HepG2 (cell line): ENCODE data around the gene ZNHIT6. TPM values are rescaled to one million over a fixed set of nuclear protein-coding genes. Genes with fewer than 3 reads are reported as not detected.

Experiments used
- ATM ChIP-seq: fragments of 450-650 bp; IDR thresholded peaks from 2 replicates; pipeline ENCODE4 v1.7.1; 2017; ENCODE audit warnings: mild to moderate bottlenecking, borderline replicate concordance
- CHD2 ChIP-seq: IDR thresholded peaks from 2 replicates; pipeline ENCODE4 v1.6.1; 2011; ENCODE audit warnings: low read depth, low read length, improper control_type of control experiment
- ESRRA ChIP-seq: sonication (generic); formaldehyde crosslinking; IDR thresholded peaks from 2 replicates; pipeline ENCODE4 v1.5.1; 2020; ENCODE audit warnings: mild to moderate bottlenecking, low read depth, missing genetic modification reagents
- FOXA3 ChIP-seq: IDR thresholded peaks from 2 replicates; pipeline ENCODE4 v1.6.1; 2016; ENCODE audit warnings: missing genetic modification reagents, missing compliant biosample characterization
- FOXM1 ChIP-seq: sonication (generic); formaldehyde crosslinking; IDR thresholded peaks from 2 replicates; pipeline ENCODE4 v1.5.0; 2020; ENCODE audit warnings: missing genetic modification reagents
- GABPA ChIP-seq, 2 experiments: IDR thresholded peaks; 2 replicates each; pipeline ENCODE4 v1.6.1; 2011 to 2016; ENCODE audit warnings: low read depth in 2 of 2, low read length in 1 of 2, missing biosample characterization in 1 of 2, missing genetic modification characterization in 1 of 2
- MXI1 ChIP-seq: IDR thresholded peaks from 3 replicates; pipeline ENCODE4 v1.6.1; 2012; ENCODE audit warnings: low read depth, low read length, inconsistent platforms, borderline replicate concordance
- PCBP2 ChIP-seq: fragments of 200-400 bp; formaldehyde crosslinking; optimal IDR thresholded peaks from 2 replicates; pipeline ENCODE3; 2018; ENCODE audit warnings: low read length, low read depth; ENCODE audit not compliant: poor library complexity, severe bottlenecking
- RAD21 ChIP-seq: fragments of 450-650 bp; formaldehyde crosslinking; IDR thresholded peaks from 2 replicates; pipeline ENCODE4 v1.5.0; 2020; ENCODE audit warnings: mild to moderate bottlenecking
- RAD51 ChIP-seq: fragments of 450-650 bp; IDR thresholded peaks from 2 replicates; pipeline ENCODE4 v1.6.1; 2016; ENCODE audit warnings: borderline replicate concordance
- REPIN1 ChIP-seq: sonication (generic); formaldehyde crosslinking; IDR thresholded peaks from 2 replicates; pipeline ENCODE4 v1.8.0; 2022; ENCODE audit warnings: missing genetic modification reagents, low read depth, mild to moderate bottlenecking, borderline replicate concordance
- SSRP1 ChIP-seq: IDR thresholded peaks from 2 replicates; pipeline ENCODE4 v1.6.1; 2016; ENCODE audit warnings: control low read depth
- TCF12 ChIP-seq, 2 experiments: fragments of 450-650 bp in 1 of 2; sonication (generic) in 1 of 2; formaldehyde crosslinking in 1 of 2; IDR thresholded peaks; 2 replicates each; pipeline versions ENCODE4 v1.6.1 to v1.8.0; 2017 to 2022; ENCODE audit warnings: antibody characterized with exemption in 1 of 2, mild to moderate bottlenecking in 1 of 2, missing genetic modification reagents in 1 of 2, moderate library complexity in 1 of 2
- ZNF263 ChIP-seq: sonication (generic); formaldehyde crosslinking; IDR thresholded peaks from 2 replicates; pipeline ENCODE4 v1.4.0; 2020; ENCODE audit warnings: missing genetic modification reagents
- ZNF335 ChIP-seq: sonication (generic); formaldehyde crosslinking; IDR thresholded peaks from 2 replicates; pipeline ENCODE4 v1.4.0; 2020; ENCODE audit warnings: missing genetic modification reagents
- ZNF44 ChIP-seq: sonication (generic); formaldehyde crosslinking; IDR thresholded peaks from 2 replicates; pipeline ENCODE4 v1.5.1; 2020; ENCODE audit warnings: mild to moderate bottlenecking, missing genetic modification reagents
- ZNF468 ChIP-seq: sonication (generic); formaldehyde crosslinking; IDR thresholded peaks from 2 replicates; pipeline ENCODE4 v1.8.0; 2022; ENCODE audit warnings: mild to moderate bottlenecking, moderate library complexity, missing genetic modification reagents
- ZNF484 ChIP-seq: sonication (generic); formaldehyde crosslinking; IDR thresholded peaks from 2 replicates; pipeline ENCODE4 v1.5.1; 2020; ENCODE audit warnings: mild to moderate bottlenecking, low read depth, missing genetic modification reagents, borderline replicate concordance
- ZNF564 ChIP-seq: sonication (generic); formaldehyde crosslinking; IDR thresholded peaks from 2 replicates; pipeline ENCODE4 v1.8.1; 2023; ENCODE audit warnings: mild to moderate bottlenecking, missing genetic modification reagents
- ZNF577 ChIP-seq: sonication (generic); formaldehyde crosslinking; IDR thresholded peaks from 2 replicates; pipeline ENCODE4 v1.4.0; 2020; ENCODE audit warnings: mild to moderate bottlenecking, low read depth, missing genetic modification reagents, borderline replicate concordance
- ZNF790 ChIP-seq: sonication (generic); formaldehyde crosslinking; IDR thresholded peaks from 2 replicates; pipeline ENCODE4 v1.8.0; 2022; ENCODE audit warnings: missing genetic modification reagents, mild to moderate bottlenecking, borderline replicate concordance
- polyA plus RNA-seq, 8 experiments: library from polyadenylated mRNA; depleted of rRNA in 3 of 8; stranded (reverse) in 7 of 8; unstranded in 1 of 8; fragments of >200 nt; fragmentation: Illumina TruSeq in 4 of 8; extraction: Trizol in 4 of 8; gene quantifications; 2 replicates each; pipeline versions ENCODE4 v1.2.1 to v1.2.3, GENCODE V29; 2011 to 2016; ENCODE audit warnings: low read depth in 4 of 8, missing spikeins in 1 of 8, mixed read lengths in 1 of 8; ENCODE audit not compliant: insufficient read depth in 1 of 8
- total RNA-seq, 5 experiments: library from RNA; depleted of rRNA; stranded (reverse); fragments of >200 nt; fragmentation: Illumina TruSeq; extraction: Trizol; gene quantifications; 2 replicates each; pipeline ENCODE4 v1.2.3, GENCODE V29; 2016; ENCODE audit warnings: low read depth in 1 of 5
- TF ChIP-seq, protein P1 (sequence below): sonication (generic); formaldehyde crosslinking; IDR thresholded peaks from 2 replicates; pipeline ENCODE4 v1.4.0; 2020; ENCODE audit warnings: missing genetic modification reagents, borderline replicate concordance
- TF ChIP-seq, protein P2 (sequence below): IDR thresholded peaks from 2 replicates; pipeline ENCODE4 v1.6.1; 2016; ENCODE audit warnings: low read depth, borderline replicate concordance
- TF ChIP-seq, protein P3 (sequence below): IDR thresholded peaks from 2 replicates; pipeline ENCODE4 v1.6.1; 2016; ENCODE audit warnings: low read depth
- TF ChIP-seq, protein P4 (sequence below): sonication (generic); formaldehyde crosslinking; IDR thresholded peaks from 2 replicates; pipeline ENCODE4 v1.8.0; 2023; ENCODE audit warnings: mild to moderate bottlenecking, missing genetic modification reagents

Gene ZNHIT6
- total and polyA plus RNA-seq, 2 of the 13 experiments (the other 11 are each of a cell fraction or from before 2014, with no cell fraction given): 6.0 to 15.2 TPM

DNA sequence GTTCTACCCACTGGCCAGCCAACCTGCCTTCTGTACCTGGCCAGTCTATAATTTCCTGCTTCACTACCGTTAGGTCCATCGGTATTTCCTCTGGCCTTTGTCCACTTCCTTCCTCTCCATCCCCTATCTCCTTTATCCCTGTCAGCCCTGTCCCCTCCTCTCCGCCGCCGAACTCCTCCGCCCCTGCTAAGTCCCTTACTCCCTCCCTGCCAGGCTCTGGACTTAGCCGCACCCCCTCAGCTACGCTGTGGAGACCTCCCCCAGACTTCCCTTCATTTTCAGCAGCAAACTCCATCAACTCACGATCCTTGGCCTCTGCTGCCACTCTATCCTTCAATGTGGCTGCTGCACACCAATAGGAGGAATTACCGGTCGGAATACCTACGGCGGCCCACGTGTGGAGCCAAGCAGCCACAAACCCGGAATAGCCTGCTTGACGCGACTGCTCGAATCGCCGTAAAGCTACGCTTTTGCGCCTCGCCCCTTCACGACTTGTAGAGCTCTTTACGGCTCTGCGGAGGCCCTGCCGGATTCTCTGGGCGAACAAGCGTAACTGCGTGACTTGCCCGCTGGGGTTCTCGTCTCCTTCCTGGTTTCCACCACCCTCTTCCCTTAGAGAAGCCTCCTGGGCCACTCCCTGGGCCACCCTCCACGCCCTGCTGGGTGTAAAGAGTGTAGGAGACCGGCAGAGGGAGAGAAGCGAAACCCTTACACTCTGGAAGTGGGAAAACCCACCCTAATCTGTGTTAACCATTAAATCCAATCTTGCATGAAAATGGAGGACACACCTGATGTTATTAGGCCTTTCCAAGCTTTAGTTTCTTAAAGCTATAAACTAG, at the start of gene ZNHIT6 (continued):
- TF ChIP-seq, protein P1, sequence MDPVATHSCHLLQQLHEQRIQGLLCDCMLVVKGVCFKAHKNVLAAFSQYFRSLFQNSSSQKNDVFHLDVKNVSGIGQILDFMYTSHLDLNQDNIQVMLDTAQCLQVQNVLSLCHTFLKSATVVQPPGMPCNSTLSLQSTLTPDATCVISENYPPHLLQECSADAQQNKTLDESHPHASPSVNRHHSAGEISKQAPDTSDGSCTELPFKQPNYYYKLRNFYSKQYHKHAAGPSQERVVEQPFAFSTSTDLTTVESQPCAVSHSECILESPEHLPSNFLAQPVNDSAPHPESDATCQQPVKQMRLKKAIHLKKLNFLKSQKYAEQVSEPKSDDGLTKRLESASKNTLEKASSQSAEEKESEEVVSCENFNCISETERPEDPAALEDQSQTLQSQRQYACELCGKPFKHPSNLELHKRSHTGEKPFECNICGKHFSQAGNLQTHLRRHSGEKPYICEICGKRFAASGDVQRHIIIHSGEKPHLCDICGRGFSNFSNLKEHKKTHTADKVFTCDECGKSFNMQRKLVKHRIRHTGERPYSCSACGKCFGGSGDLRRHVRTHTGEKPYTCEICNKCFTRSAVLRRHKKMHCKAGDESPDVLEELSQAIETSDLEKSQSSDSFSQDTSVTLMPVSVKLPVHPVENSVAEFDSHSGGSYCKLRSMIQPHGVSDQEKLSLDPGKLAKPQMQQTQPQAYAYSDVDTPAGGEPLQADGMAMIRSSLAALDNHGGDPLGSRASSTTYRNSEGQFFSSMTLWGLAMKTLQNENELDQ (CRISPR knock-in tag): no peak
- TF ChIP-seq RAD21 (CRISPR knock-in tag) (0 out of 2 replicates have a peak, but pooled peaks have one; percentile 51), PCBP2 (no peak), GABPA (IDR thresholded peaks at IDR 0.05; ENCODE audit: low read depth, low read length) (no peak; the same call in none of the 2 replicates), GABPA (CRISPR knock-in tag; IDR thresholded peaks at IDR 0.05; ENCODE audit: low read depth) (peak; percentile 81), ZNF263 (CRISPR knock-in tag) (peak; percentile 46; the same call in 1 of the 2 replicates), SSRP1 (CRISPR knock-in tag) (peak; percentile 39; the same call in 1 of the 2 replicates), ESRRA (CRISPR knock-in tag) (0 out of 2 replicates have a peak, but pooled peaks have one; percentile 32), ZNF335 (CRISPR knock-in tag) (peak; percentile 77), FOXA3 (peak; percentile 72), RAD51 (no peak), TCF12 (IDR thresholded peaks at IDR 0.05) (no peak), TCF12 (CRISPR knock-in tag; IDR thresholded peaks at IDR 0.05) (no peak), ZNF484 (no peak), REPIN1 (peak; percentile 79; the same call in 1 of the 2 replicates), ZNF577 (CRISPR knock-in tag) (no peak), MXI1 (peak; percentile 95), ZNF564 (CRISPR knock-in tag) (no peak), ATM (no peak), ZNF44 (CRISPR knock-in tag) (peak; percentile 51; the same call in 1 of the 2 replicates), FOXM1 (CRISPR knock-in tag) (no peak), ZNF790 (CRISPR knock-in tag) (no peak), CHD2 (no peak), ZNF468 (CRISPR knock-in tag) (no peak)
- TF ChIP-seq, protein P2, sequence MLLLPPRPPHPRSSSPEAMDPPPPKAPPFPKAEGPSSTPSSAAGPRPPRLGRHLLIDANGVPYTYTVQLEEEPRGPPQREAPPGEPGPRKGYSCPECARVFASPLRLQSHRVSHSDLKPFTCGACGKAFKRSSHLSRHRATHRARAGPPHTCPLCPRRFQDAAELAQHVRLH: peak; percentile 86; the same call in 1 of the 2 replicates
- TF ChIP-seq, protein P3, sequence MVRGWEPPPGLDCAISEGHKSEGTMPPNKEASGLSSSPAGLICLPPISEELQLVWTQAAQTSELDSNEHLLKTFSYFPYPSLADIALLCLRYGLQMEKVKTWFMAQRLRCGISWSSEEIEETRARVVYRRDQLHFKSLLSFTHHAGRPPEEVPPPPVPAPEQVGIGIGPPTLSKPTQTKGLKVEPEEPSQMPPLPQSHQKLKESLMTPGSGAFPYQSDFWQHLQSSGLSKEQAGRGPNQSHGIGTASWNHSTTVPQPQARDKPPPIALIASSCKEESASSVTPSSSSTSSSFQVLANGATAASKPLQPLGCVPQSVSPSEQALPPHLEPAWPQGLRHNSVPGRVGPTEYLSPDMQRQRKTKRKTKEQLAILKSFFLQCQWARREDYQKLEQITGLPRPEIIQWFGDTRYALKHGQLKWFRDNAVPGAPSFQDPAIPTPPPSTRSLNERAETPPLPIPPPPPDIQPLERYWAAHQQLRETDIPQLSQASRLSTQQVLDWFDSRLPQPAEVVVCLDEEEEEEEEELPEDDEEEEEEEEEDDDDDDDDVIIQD (CRISPR knock-in tag): peak; percentile 64; the same call in 1 of the 2 replicates
- TF ChIP-seq, protein P4, sequence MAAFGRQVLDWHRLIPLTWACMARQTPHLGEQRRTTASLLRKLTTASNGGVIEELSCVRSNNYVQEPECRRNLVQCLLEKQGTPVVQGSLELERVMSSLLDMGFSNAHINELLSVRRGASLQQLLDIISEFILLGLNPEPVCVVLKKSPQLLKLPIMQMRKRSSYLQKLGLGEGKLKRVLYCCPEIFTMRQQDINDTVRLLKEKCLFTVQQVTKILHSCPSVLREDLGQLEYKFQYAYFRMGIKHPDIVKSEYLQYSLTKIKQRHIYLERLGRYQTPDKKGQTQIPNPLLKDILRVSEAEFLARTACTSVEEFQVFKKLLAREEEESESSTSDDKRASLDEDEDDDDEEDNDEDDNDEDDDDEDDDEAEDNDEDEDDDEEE (CRISPR knock-in tag): peak; percentile 77
